MM.1S (cell line): Measurements from ENCODE around the gene RFC5.

ENCODE experiments used
- DNase-seq: peaks from one replicate; pipeline ENCODE4 v3.0.0-alpha.2; 2015
- H2AFZ ChIP-seq: fragments of 300-600 bp; sonication (generic); 2 replicates; pipeline ENCODE4 v1.6.0; 2016; ENCODE audit warnings: antibody characterized with exemption, low read length
- H3F3A ChIP-seq: fragments of 300-600 bp; sonication (generic); 2 replicates; pipeline ENCODE4 v1.6.1; 2016; ENCODE audit warnings: mild to moderate bottlenecking, antibody characterized with exemption, low read length, moderate library complexity, mixed read lengths; ENCODE audit not compliant: insufficient read depth
- H3K27ac ChIP-seq: fragments of 300-600 bp; sonication (generic); 2 replicates; pipeline ENCODE4 v1.5.1; 2016; ENCODE audit warnings: mild to moderate bottlenecking, low read length
- H3K27me3 ChIP-seq: fragments of 300-600 bp; sonication (generic); replicated peaks from 2 replicates; pipeline ENCODE4 v1.6.0; 2016; ENCODE audit warnings: low read length; ENCODE audit not compliant: insufficient read depth
- H3K36me3 ChIP-seq: fragments of 300-600 bp; sonication (generic); replicated peaks from 2 replicates; pipeline ENCODE4 v1.6.1; 2016; ENCODE audit warnings: mild to moderate bottlenecking, low read length, mixed read lengths; ENCODE audit not compliant: insufficient read depth
- H3K4me1 ChIP-seq: fragments of 300-600 bp; sonication (generic); 2 replicates; pipeline ENCODE4 v1.6.1; 2016; ENCODE audit warnings: low read length, mixed read lengths
- H3K4me2 ChIP-seq: fragments of 300-600 bp; sonication (generic); 2 replicates; pipeline ENCODE4 v1.6.0; 2016; ENCODE audit warnings: low read depth, low read length
- H3K4me3 ChIP-seq: fragments of 300-600 bp; sonication (generic); 2 replicates; pipeline ENCODE4 v1.5.1; 2016; ENCODE audit warnings: low read length, mixed read lengths
- H3K79me2 ChIP-seq: fragments of 300-600 bp; sonication (generic); 2 replicates; pipeline ENCODE4 v1.6.1; 2016; ENCODE audit warnings: mixed run types, low read length, mixed read lengths
- H3K9ac ChIP-seq: fragments of 300-600 bp; sonication (generic); 2 replicates; pipeline ENCODE4 v1.6.1; 2016; ENCODE audit warnings: low read length, mixed read lengths
- H3K9me2 ChIP-seq: fragments of 300-600 bp; sonication (generic); replicated peaks from 2 replicates; pipeline ENCODE4 v1.6.1; 2016; ENCODE audit warnings: mild to moderate bottlenecking, low read length, mixed read lengths; ENCODE audit not compliant: insufficient read depth
- H3K9me3 ChIP-seq: fragments of 300-600 bp; sonication (generic); replicated peaks from 2 replicates; pipeline ENCODE4 v1.6.1; 2016; ENCODE audit warnings: mild to moderate bottlenecking, low read length, mixed read lengths; ENCODE audit not compliant: insufficient read depth
- H4K20me1 ChIP-seq: fragments of 300-600 bp; sonication (generic); 2 replicates; pipeline ENCODE4 v1.6.1; 2016; ENCODE audit warnings: mild to moderate bottlenecking, low read length, moderate library complexity, mixed read lengths; ENCODE audit not compliant: insufficient read depth
- CTCF ChIP-seq: fragments of 300-600 bp; sonication (generic); IDR thresholded peaks from 2 replicates; pipeline ENCODE4 v1.5.1; 2016; ENCODE audit warnings: antibody characterized with exemption, low read length, mixed read lengths
- EZH2 ChIP-seq: fragments of 300-600 bp; sonication (generic); optimal IDR thresholded peaks from 2 replicates; pipeline ENCODE3; 2017; ENCODE audit warnings: low read depth, mild to moderate bottlenecking, antibody characterized with exemption, low read length, mixed read lengths
- EZH2phosphoT487 ChIP-seq: fragments of 300-600 bp; sonication (generic); IDR thresholded peaks from 2 replicates; pipeline ENCODE4 v1.6.1; 2018; ENCODE audit warnings: antibody characterized with exemption, low read length

RFC5 gene

DNA sequence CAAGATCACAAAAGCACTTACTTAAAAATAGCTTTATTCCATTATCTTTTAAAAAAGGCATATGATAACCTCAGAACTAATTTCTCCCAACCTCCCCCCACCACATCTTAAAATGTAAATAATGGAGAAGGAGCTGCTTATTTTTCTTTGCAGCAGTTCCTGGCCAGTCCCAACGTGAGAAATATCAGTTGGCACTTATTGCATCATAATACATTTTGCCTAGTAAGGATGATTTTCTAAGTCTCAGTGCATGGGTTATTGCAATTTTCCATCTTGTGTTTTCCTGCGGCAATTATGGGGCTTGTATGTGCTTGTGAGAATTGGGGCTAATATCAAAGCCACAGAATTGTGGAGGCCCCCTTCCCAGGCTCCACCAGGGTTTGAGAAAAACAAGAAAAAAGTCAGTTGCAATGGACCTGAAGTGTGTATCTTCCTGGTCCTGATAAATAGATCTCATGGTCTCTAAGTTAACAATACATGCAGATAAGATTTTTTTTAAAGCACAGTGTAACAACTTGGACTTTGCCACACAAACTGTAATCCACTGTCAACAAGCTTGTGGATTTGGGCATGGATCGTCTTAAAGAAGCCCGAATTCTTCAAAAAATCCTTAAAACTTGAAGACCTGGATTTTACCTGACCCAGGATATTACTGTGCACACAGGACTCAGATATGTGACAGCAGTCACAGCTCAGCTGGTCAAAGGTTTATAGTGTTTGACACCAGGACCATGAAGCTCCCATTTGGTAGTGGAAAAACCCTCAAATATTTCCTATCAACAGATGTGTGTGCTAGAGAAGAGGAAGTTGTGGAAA lies 47.3 kb downstream of the RFC5 start:
- Histone ChIP-seq H3K4me2 (no peak overlapping the region), H3K4me3 (no peak overlapping the region), H3K4me1 (no peaks in the 10 kb centered on the region), H3K27ac (no peak overlapping the region), H3K36me3 (no peaks in the 10 kb centered on the region), H3K9me3 (no peaks in the 10 kb centered on the region), H3K9ac (no peak overlapping the region), H4K20me1 (no peaks in the 10 kb centered on the region), H3F3A (no peaks in the 10 kb centered on the region), H3K27me3 (no peaks in the 10 kb centered on the region), H2AFZ (no peak overlapping the region), H3K9me2 (no peaks in the 10 kb centered on the region), H3K79me2 (no peaks in the 10 kb centered on the region)
- no peak for TF ChIP-seq CTCF
- no peak for TF ChIP-seq EZH2phosphoT487
- TF ChIP-seq EZH2 = no peak
- no peak for DNase-seq

GRCh38 chr12:118064608-118065007 lies 48.1 kb downstream of the RFC5 start:
- no peak for DNase-seq

GRCh38 chr12:118065380-118065779 lies 48.9 kb downstream of the RFC5 start:
- no peak overlapping the region for H3K4me3 ChIP-seq
- no peak for TF ChIP-seq EZH2
- no peak for TF ChIP-seq EZH2phosphoT487
- no peak for TF ChIP-seq CTCF
- H3K36me3 ChIP-seq = no peaks in the 10 kb centered on the region
- DNase-seq = no peak
- H3K9me2 ChIP-seq = no peaks in the 10 kb centered on the region
- H4K20me1 ChIP-seq = no peaks in the 10 kb centered on the region
- no peak overlapping the region for H3K27ac ChIP-seq
- H2AFZ ChIP-seq = no peak overlapping the region
- no peak overlapping the region for H3K4me2 ChIP-seq
- H3K9ac ChIP-seq = no peak overlapping the region
- H3K27me3 ChIP-seq = no peaks in the 10 kb centered on the region
- H3K79me2 ChIP-seq = no peaks in the 10 kb centered on the region
- no peaks in the 10 kb centered on the region for H3K9me3 ChIP-seq
- H3K4me1 ChIP-seq = no peaks in the 10 kb centered on the region
- H3F3A ChIP-seq = no peaks in the 10 kb centered on the region

More at GRCh38 chr12:118064608-118065007, 48.1 kb downstream of the RFC5 start:
- Histone ChIP-seq H3K9me2 (no peaks in the 10 kb centered on the region), H3K4me3 (no peak overlapping the region), H3K27ac (no peak overlapping the region), H3K27me3 (no peaks in the 10 kb centered on the region), H3K9ac (no peak overlapping the region), H3K4me1 (no peaks in the 10 kb centered on the region), H3K9me3 (no peaks in the 10 kb centered on the region), H2AFZ (no peak overlapping the region), H3F3A (no peaks in the 10 kb centered on the region), H4K20me1 (no peaks in the 10 kb centered on the region), H3K4me2 (no peak overlapping the region), H3K36me3 (no peaks in the 10 kb centered on the region), H3K79me2 (no peaks in the 10 kb centered on the region)
- TF ChIP-seq CTCF (no peak), EZH2 (no peak), EZH2phosphoT487 (no peak)
